ENCODE results near the gene UNKL.

Gene UNKL

GRCh38 chr16:1325261-1325660 is 89.2 kb downstream of the UNKL start:
- DNase-seq (ENCODE audit: low spot score) (no peak), ATAC-seq (ENCODE audit: low read depth) (no peak)
- H3K27me3 ChIP-seq (ENCODE audit: insufficient read depth, poor library complexity, severe bottlenecking) = no peaks in the 10 kb centered on the region
- no peaks in the 10 kb centered on the region for H3K4me1 ChIP-seq (ENCODE audit: insufficient read depth, poor library complexity, severe bottlenecking)
- no peak overlapping the region for H3K27ac ChIP-seq (ENCODE audit: poor library complexity, severe bottlenecking)
- H3K4me3 ChIP-seq (ENCODE audit: severe bottlenecking) = no peak overlapping the region
- no peak for TF ChIP-seq CTCF (IDR thresholded peaks at IDR 0.05; ENCODE audit: poor library complexity, severe bottlenecking)
- peaks cover 32% of the 10 kb centered on the region for H3K36me3 ChIP-seq (ENCODE audit: low read depth)
- H3K9me3 ChIP-seq (ENCODE audit: severe bottlenecking) = no peaks in the 10 kb centered on the region

DNA sequence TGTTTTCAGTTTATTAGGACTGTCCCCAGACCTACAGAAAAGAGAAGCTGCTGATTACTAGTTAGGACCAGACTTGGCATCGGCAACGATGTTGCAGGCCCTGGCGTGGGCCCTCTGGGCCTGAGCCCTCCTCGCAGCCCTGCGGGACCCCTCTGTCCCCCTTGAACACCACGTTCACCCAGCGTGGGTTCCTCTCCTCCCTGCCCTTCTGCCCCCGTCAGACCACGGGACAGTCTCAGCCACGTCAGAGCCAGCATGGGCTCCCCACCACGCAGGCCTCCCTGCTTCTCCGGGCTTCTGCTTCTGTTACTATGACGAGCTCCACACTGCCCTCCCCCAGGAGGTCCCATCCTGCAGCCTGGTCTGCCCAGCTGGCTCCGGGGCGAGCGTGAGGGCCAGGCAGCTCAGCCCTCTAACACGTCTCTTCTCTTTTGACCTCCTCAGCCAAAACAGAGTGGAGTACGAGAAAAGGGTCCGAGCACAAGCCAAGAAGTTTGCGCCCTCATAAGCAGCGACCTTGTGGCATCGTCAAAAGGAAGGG is 90.1 kb downstream of the UNKL start:
- no peaks in the 10 kb centered on the region for H3K9me3 ChIP-seq (ENCODE audit: severe bottlenecking)
- TF ChIP-seq CTCF (IDR thresholded peaks at IDR 0.05; ENCODE audit: poor library complexity, severe bottlenecking) = no peak
- H3K4me3 ChIP-seq (ENCODE audit: severe bottlenecking) = no peak overlapping the region
- DNase-seq (ENCODE audit: low spot score) (no peak), ATAC-seq (ENCODE audit: low read depth) (no peak)
- H3K27ac ChIP-seq (ENCODE audit: poor library complexity, severe bottlenecking) = no peak overlapping the region
- H3K4me1 ChIP-seq (ENCODE audit: insufficient read depth, poor library complexity, severe bottlenecking) = no peaks in the 10 kb centered on the region
- no peaks in the 10 kb centered on the region for H3K27me3 ChIP-seq (ENCODE audit: insufficient read depth, poor library complexity, severe bottlenecking)
- H3K36me3 ChIP-seq (ENCODE audit: low read depth) = peaks cover 41% of the 10 kb centered on the region

GRCh38 chr16:1323296-1324239 is 90.9 kb downstream of the UNKL start:
- no peak overlapping the region for H3K27ac ChIP-seq (ENCODE audit: poor library complexity, severe bottlenecking)
- H3K9me3 ChIP-seq (ENCODE audit: severe bottlenecking) = no peaks in the 10 kb centered on the region
- peaks cover 49% of the 10 kb centered on the region for H3K36me3 ChIP-seq (ENCODE audit: low read depth)
- no peak for TF ChIP-seq CTCF (IDR thresholded peaks at IDR 0.05; ENCODE audit: poor library complexity, severe bottlenecking)
- DNase-seq (ENCODE audit: low spot score) = no peak
- no peak overlapping the region for H3K4me3 ChIP-seq (ENCODE audit: severe bottlenecking)
- ATAC-seq (ENCODE audit: low read depth) = no peak
- H3K4me1 ChIP-seq (ENCODE audit: insufficient read depth, poor library complexity, severe bottlenecking) = no peaks in the 10 kb centered on the region
- H3K27me3 ChIP-seq (ENCODE audit: insufficient read depth, poor library complexity, severe bottlenecking) = no peaks in the 10 kb centered on the region

- Histone ChIP-seq H3K9me3 (ENCODE audit: severe bottlenecking) (no peaks in the 10 kb centered on the region), H3K27me3 (ENCODE audit: insufficient read depth, poor library complexity, severe bottlenecking) (no peaks in the 10 kb centered on the region), H3K4me3 (ENCODE audit: severe bottlenecking) (no peak overlapping the region), H3K27ac (ENCODE audit: poor library complexity, severe bottlenecking) (no peak overlapping the region), H3K36me3 (ENCODE audit: low read depth) (peaks cover 61% of the 10 kb centered on the region), H3K4me1 (ENCODE audit: insufficient read depth, poor library complexity, severe bottlenecking) (no peaks in the 10 kb centered on the region)
- TF ChIP-seq CTCF (IDR thresholded peaks at IDR 0.05; ENCODE audit: poor library complexity, severe bottlenecking) = no peak
- ATAC-seq (ENCODE audit: low read depth) (no peak), DNase-seq (ENCODE audit: low spot score) (no peak)
Measured at GRCh38 chr16:1322407-1322806, 92.1 kb downstream of the UNKL start.

Measured in RWPE2 (cell line).